Suprapubic skin (tissue), 4 donors: ENCODE data around the gene MRPL40.

Experiments used
- CTCF ChIP-seq, 2 donors: fragments of 200-600 bp in 1 of 2; fragments of 450-650 bp in 1 of 2; sonication (generic) in 1 of 2; IDR thresholded peaks; one replicate each; pipeline ENCODE4 v1.5.1; 2016 to 2019; ENCODE audit warnings: antibody characterized with exemption in 2 of 2, mild to moderate bottlenecking in 1 of 2, moderate library complexity in 1 of 2
- EP300 ChIP-seq: sonication (generic); formaldehyde crosslinking; IDR thresholded peaks from one replicate; pipeline ENCODE4 v1.6.1; 2017; ENCODE audit warnings: antibody characterized with exemption
- POLR2A ChIP-seq, 2 donors: fragments of 450-650 bp; IDR thresholded peaks; one replicate each; pipeline ENCODE4 v1.6.1; 2017; ENCODE audit warnings: antibody characterized with exemption in 2 of 2, mild to moderate bottlenecking in 2 of 2, moderate library complexity in 2 of 2
- POLR2AphosphoS5 ChIP-seq, 3 donors: sonication (generic); formaldehyde crosslinking; IDR thresholded peaks; one replicate each; pipeline ENCODE4 v1.6.1; 2017; ENCODE audit warnings: antibody characterized with exemption in 3 of 3

- no peak for TF ChIP-seq CTCF (IDR thresholded peaks at IDR 0.05)
- TF ChIP-seq POLR2AphosphoS5 (IDR thresholded peaks at IDR 0.05): no peak
- TF ChIP-seq POLR2A (IDR thresholded peaks at IDR 0.05): no peak
- no peak for TF ChIP-seq EP300
These were observed 2.7 kb downstream of the MRPL40 start for GRCh38 chr22:19434829-19435580.
